ENCODE measurements around the gene LIPC. TPM values are rescaled to one million over a fixed set of nuclear protein-coding genes. Genes with fewer than 3 reads are reported as not detected.
"Not testable (repeated sequence)": the region's sequence is repeated elsewhere in the genome, so short reads cannot be mapped to it uniquely, and the experiment has no call there.

Gene LIPC
- total and polyA plus RNA-seq, 2 experiments from 2014 or later = not detected

GRCh38 chr15:58602823-58603222 is 171.0 kb downstream of the LIPC start:
- H3K36me3 Mint-ChIP-seq (ENCODE audit: low read depth) = peaks cover 2% of the 10 kb centered on the region; the same call in 1 of the 3 replicates
- Histone ChIP-seq H2AFZ (no peak overlapping the region), H3K36me3 (ENCODE audit: insufficient read depth) (no peaks in the 10 kb centered on the region)

GRCh38 chr15:58603927-58604326 is 172.1 kb downstream of the LIPC start:
- not testable (repeated sequence) for H3K36me3 ChIP-seq (ENCODE audit: insufficient read depth); H3K9me2 ChIP-seq (ENCODE audit: insufficient read depth); ATAC-seq; H3K4me3 Mint-ChIP-seq; DNase-seq (ENCODE audit: low spot score); H3K4me2 ChIP-seq; H3K27ac ChIP-seq (ENCODE audit: low read depth); H3K9me3 Mint-ChIP-seq; H2AFZ ChIP-seq; H4K20me1 ChIP-seq (replicated peaks; ENCODE audit: insufficient read depth); H3F3A ChIP-seq (replicated peaks; ENCODE audit: low read depth); H3K27me3 ChIP-seq (ENCODE audit: insufficient read depth); H3K4me1 Mint-ChIP-seq; H3K27ac Mint-ChIP-seq; H3K27me3 Mint-ChIP-seq (ENCODE audit: insufficient read depth, low read depth, poor library complexity); H3K36me3 Mint-ChIP-seq (ENCODE audit: low read depth); H3K4me3 ChIP-seq; H3K79me2 ChIP-seq (replicated peaks; ENCODE audit: insufficient read depth); H3K4me1 ChIP-seq (ENCODE audit: insufficient read depth)

More at GRCh38 chr15:58602823-58603222, 171.0 kb downstream of the LIPC start:
- Histone ChIP-seq H3K9me2 (ENCODE audit: insufficient read depth) (no peaks in the 10 kb centered on the region), H4K20me1 (replicated peaks; ENCODE audit: insufficient read depth) (no peaks in the 10 kb centered on the region), H3K27ac (ENCODE audit: low read depth) (no peak overlapping the region), H3K79me2 (replicated peaks; ENCODE audit: insufficient read depth) (no peaks in the 10 kb centered on the region), H3K27me3 (ENCODE audit: insufficient read depth) (no peaks in the 10 kb centered on the region), H3K4me2 (no peak overlapping the region), H3K4me3 (no peak overlapping the region), H3K4me1 (ENCODE audit: insufficient read depth) (peaks cover 4% of the 10 kb centered on the region; the same call in 1 of the 2 replicates), H3F3A (replicated peaks; ENCODE audit: low read depth) (no peaks in the 10 kb centered on the region)
- no peaks in the 10 kb centered on the region for H3K27me3 Mint-ChIP-seq (ENCODE audit: insufficient read depth, low read depth, poor library complexity)
- DNase-seq (ENCODE audit: low spot score) (no peak), ATAC-seq (no peak)
- no peak overlapping the region for H3K4me3 Mint-ChIP-seq
- H3K9me3 Mint-ChIP-seq = no peaks in the 10 kb centered on the region
- no peak overlapping the region for H3K27ac Mint-ChIP-seq
- H3K4me1 Mint-ChIP-seq = peaks cover 16% of the 10 kb centered on the region; the same call in 2 of the 3 replicates
- no peak for TF ChIP-seq NANOG (IDR thresholded peaks at IDR 0.05; ENCODE audit: borderline replicate concordance)

- 0 out of 2 replicates have a peak, but pooled peaks cover under 1% of the 10 kb centered on the region for H3K36me3 ChIP-seq (ENCODE audit: insufficient read depth)
- TF ChIP-seq ZNF462 (CRISPR knock-in tag; IDR thresholded peaks at IDR 0.05) = no peak
- TF ChIP-seq REST (IDR thresholded peaks at IDR 0.05; ENCODE audit: unreplicated experiment) = no peak
- no peak for TF ChIP-seq JUNB (IDR thresholded peaks at IDR 0.05; ENCODE audit: unreplicated experiment)
- H3K27ac Mint-ChIP-seq = no peak overlapping the region
Measured at GRCh38 chr15:58604455-58604923, 172.7 kb downstream of the LIPC start.

More at GRCh38 chr15:58604455-58604923, 172.7 kb downstream of the LIPC start:
- no peaks in the 10 kb centered on the region for H3F3A ChIP-seq (replicated peaks; ENCODE audit: low read depth)
- Mint-ChIP-seq H3K27me3 (ENCODE audit: insufficient read depth, low read depth, poor library complexity) (no peaks in the 10 kb centered on the region), H3K9me3 (no peaks in the 10 kb centered on the region), H3K36me3 (ENCODE audit: low read depth) (peaks cover 2% of the 10 kb centered on the region; the same call in 1 of the 3 replicates), H3K4me3 (no peak overlapping the region), H3K4me1 (peaks cover 4% of the 10 kb centered on the region; the same call in 2 of the 3 replicates)
- no peaks in the 10 kb centered on the region for H3K9me2 ChIP-seq (ENCODE audit: insufficient read depth)
- H2AFZ ChIP-seq = no peak overlapping the region
- no peak overlapping the region for H3K4me2 ChIP-seq
- no peaks in the 10 kb centered on the region for H3K27me3 ChIP-seq (ENCODE audit: insufficient read depth)
- no peak overlapping the region for H3K4me3 ChIP-seq
- DNase-seq (ENCODE audit: low spot score) (no peak), ATAC-seq (no peak)
- no peaks in the 10 kb centered on the region for H4K20me1 ChIP-seq (replicated peaks; ENCODE audit: insufficient read depth)
- H3K4me1 ChIP-seq (ENCODE audit: insufficient read depth) = no peaks in the 10 kb centered on the region
- H3K79me2 ChIP-seq (replicated peaks; ENCODE audit: insufficient read depth) = no peaks in the 10 kb centered on the region
- H3K27ac ChIP-seq (ENCODE audit: low read depth) = no peak overlapping the region
